GM19455 (cell line): ENCODE results near the gene CORO1C.
"Not testable (repeated sequence)": the region's sequence is repeated elsewhere in the genome, so short reads cannot be mapped to it uniquely, and the experiment has no call there.

Source experiments
- ATAC-seq: cut with Tn5 transposase; IDR thresholded peaks from one replicate; pipeline ENCODE4 v1.9.1; 2021; ENCODE audit not compliant: unreplicated experiment

CORO1C gene

GRCh38 chr12:108731105-108731865, at the start of gene CORO1C:
Gene CORO1C (minus strand): TSS chr12:108731518. CDS start chr12:108701318, 30,200 bp downstream.
- peak; percentile 70 for ATAC-seq

GRCh38 chr12:108779998-108780688, 48.8 kb upstream of the CORO1C start:
- ATAC-seq: no peak

GRCh38 chr12:108778053-108778452, 46.7 kb upstream of the CORO1C start:
- no peak for ATAC-seq

- no peak for ATAC-seq
Observed at GRCh38 chr12:108777156-108777555, 45.8 kb upstream of the CORO1C start.

- no peak for ATAC-seq
Observed at GRCh38 chr12:108773798-108774788, 42.8 kb upstream of the CORO1C start.

GRCh38 chr12:108772891-108773797, 41.8 kb upstream of the CORO1C start:
- no peak for ATAC-seq

GRCh38 chr12:108772247-108772646, 40.9 kb upstream of the CORO1C start:
- no peak for ATAC-seq

- ATAC-seq: not testable (repeated sequence)
Observed at GRCh38 chr12:108771835-108772234, 40.5 kb upstream of the CORO1C start.

- no peak for ATAC-seq
Observed at GRCh38 chr12:108770963-108771362, 39.6 kb upstream of the CORO1C start.

GRCh38 chr12:108770269-108770829, 39.0 kb upstream of the CORO1C start:
- ATAC-seq: no peak

- no peak for ATAC-seq
Observed at GRCh38 chr12:108768591-108769500, 37.5 kb upstream of the CORO1C start.

- no peak for ATAC-seq
Observed at GRCh38 chr12:108766294-108766693, 35.0 kb upstream of the CORO1C start.

- no peak for ATAC-seq
Observed at GRCh38 chr12:108765289-108765764, 34.0 kb upstream of the CORO1C start.

- no peak for ATAC-seq
Observed at GRCh38 chr12:108764540-108765288, 33.4 kb upstream of the CORO1C start.

GRCh38 chr12:108761226-108761625, 29.9 kb upstream of the CORO1C start:
- ATAC-seq: no peak

- no peak for ATAC-seq
Observed at GRCh38 chr12:108759924-108760323, 28.6 kb upstream of the CORO1C start.

GRCh38 chr12:108757856-108758255, 26.5 kb upstream of the CORO1C start:
- no peak for ATAC-seq

- no peak for ATAC-seq
Observed at GRCh38 chr12:108756421-108756820, 25.1 kb upstream of the CORO1C start.
